ENCODE results near the gene THSD4.
"Not testable (repeated sequence)": the region's sequence is repeated elsewhere in the genome, so short reads cannot be mapped to it uniquely, and the experiment has no call there.

THSD4 gene

DNA sequence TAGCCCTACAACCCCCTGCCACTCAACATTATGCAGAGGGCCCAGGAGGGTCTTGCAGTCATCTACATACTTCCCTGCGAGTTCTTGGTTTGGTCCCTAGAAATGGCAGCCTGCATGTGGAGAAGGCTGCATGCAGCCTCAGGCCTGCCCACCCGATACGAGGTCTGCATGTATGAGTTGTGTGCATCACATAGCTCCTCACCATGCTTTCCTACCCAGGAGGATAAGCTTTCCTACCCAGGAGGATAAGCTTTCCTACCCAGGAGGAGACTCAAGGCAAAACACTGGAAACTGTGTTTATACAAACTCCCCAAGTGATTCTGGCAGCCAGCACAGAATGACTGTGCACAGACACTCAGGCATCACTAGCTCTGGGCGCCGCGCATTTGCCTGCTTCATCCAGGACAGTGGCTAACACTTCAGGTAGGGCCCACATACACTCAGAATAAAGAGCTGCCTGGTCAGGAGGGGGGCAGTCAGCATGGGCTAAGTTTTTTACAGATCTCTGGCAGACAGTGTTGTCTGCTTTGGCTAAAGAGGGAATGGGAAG, 187.7 kb downstream of the THSD4 start:
- DNase-seq, result no peak

DNA sequence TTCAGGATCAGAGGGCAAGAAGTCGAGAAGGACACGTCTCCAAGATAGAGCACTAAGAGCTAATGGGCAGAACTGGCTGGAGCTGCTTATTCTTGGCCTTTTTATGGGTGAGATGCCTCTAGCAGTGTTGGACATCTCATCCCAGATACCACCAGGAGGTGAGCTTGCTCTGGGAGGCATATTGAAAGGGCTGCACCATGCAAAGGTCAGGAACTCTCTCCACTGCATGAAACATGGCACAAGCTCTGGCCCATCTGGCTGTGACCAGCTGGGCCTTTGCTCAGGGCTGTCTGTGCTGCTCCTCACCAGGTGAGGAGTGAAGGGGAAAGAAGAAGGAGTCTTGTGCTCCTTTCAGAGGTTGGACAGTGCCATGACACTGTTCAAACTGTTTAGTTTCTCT, 188.7 kb downstream of the THSD4 start:
- DNase-seq, result no peak

DNA sequence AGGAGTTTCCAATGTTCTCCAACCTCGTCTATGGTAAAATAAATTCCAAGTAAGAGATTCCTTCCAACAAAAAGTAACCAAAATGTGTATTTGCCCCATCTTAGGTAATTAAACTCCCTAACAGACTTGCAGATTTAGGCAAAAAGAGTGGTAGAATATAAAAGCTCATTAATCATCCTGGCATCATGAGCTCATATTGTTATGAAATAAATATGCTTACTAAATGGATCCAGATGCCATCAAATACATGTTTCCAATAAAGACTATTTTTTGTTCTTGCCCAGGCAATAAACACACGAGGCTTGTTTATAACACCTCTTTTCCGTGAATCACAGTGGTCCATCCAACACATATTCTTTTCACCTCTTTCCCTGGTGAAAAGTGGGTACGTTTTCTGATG, 189.4 kb downstream of the THSD4 start:
- no peak for DNase-seq

GRCh38 chr15:71306538-71306937, 191.3 kb downstream of the THSD4 start:
- DNase-seq, result no peak

DNA sequence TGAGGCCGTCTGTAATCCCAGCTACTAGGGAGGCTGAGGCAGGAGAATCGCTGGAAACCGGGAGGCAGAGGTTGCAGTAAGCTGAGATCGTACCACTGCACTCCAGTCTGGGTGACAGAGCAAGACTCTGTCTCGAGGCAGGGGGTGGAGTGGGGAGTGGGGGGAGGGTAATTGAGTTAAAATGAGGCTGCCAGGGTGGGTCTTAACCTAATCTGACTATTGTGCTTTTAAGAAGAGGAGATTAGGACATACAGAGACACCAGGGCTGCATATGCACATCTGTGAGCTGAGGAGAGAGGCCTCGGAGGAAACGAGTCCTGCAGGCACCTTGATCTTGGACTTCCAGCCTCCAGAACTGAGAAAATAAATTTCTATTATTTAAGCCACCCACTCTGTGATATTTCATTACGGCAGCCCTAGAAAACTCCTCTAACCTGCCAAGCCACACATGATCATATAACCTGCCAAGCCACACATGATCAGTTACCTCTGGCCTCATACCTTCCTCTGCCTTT, 197.0 kb downstream of the THSD4 start:
- DNase-seq, result no peak

GRCh38 chr15:71312731-71313460, 197.6 kb downstream of the THSD4 start:
- no peak for DNase-seq

DNA sequence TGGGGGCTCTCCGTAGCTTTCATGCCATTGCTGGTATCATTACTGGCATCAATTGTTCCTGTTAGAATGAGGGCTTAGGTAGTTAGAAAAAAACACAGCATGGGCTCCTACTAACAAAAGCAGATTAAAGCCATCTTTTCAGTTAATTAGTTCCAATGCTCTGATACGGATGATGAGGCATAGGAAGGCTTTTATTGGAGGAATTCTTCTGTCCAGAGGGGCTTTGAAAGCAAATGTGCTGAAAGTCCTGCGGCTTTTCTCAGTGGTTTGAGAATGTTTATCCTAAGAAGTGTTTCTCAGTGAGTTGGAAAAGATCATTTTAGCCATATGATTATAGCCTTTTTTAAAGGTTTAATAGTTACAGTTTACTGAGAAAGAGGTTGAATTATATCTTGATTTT, 198.5 kb downstream of the THSD4 start:
- no peak for DNase-seq

GRCh38 chr15:71314956-71315537, 199.8 kb downstream of the THSD4 start:
- no peak for DNase-seq

GRCh38 chr15:71316911-71317310, 201.6 kb downstream of the THSD4 start:
- no peak for DNase-seq

GRCh38 chr15:71319424-71319823, 204.2 kb downstream of the THSD4 start:
- not testable (repeated sequence) for DNase-seq

DNA sequence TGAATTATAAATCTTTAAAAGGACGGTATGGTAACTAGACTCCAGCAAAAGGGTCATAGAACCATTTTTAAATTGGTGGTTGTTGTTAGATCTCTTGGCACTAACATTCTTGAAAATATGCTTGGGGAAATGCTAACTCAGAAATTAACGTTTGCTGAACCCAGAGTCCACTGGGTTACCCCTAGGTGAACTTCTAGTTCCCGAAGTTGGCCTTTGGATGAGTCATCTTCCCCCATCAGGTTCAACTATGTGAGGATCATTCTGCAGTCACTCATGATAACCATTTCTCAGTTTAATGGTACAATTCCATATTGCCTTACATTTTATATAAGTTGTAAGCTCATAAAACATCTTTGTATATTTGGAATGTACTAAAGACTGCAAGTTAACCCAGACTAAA, 204.7 kb downstream of the THSD4 start:
- no peak for DNase-seq

DNA sequence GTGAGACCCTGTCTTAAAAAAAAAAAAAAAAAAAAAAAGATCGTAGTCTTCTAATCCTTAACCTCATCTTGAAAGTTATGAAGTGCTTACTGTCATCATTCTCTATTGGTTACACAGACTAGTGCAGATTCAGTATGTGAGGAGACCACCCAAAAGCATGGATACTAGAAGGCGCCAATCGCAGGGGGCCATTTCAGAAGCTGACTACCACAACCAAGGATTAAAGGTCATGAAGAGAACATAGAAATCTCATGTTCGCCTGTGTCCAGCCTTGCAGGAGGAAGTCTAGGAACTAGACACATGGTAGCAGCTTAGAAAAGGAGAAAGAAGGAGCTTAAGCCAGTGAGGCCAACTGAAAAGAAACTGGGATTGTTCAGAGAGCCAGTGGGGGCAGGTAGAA, 207.8 kb downstream of the THSD4 start:
- no peak for DNase-seq

- no peak for DNase-seq
Observed at GRCh38 chr15:71323584-71323983, 208.3 kb downstream of the THSD4 start.

DNA sequence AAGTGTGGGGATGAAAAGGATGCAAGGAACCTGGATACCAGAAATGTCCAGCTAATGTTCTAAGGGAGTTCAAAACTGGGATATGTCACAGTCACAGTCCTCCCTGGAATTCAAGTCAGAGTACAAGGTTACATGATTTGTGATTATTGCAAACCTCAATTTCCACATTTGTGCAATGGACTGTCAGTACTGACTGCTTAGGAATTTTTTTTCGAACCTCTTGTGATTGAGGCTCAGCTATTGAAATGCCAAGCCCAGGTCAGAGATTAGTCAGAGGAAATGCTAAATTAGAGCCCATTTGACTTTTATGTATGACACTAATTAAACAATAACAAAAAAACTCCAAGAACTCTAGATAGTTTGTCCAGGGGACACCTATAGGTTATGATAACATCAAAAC, 210.2 kb downstream of the THSD4 start:
- no peak for DNase-seq

DNA sequence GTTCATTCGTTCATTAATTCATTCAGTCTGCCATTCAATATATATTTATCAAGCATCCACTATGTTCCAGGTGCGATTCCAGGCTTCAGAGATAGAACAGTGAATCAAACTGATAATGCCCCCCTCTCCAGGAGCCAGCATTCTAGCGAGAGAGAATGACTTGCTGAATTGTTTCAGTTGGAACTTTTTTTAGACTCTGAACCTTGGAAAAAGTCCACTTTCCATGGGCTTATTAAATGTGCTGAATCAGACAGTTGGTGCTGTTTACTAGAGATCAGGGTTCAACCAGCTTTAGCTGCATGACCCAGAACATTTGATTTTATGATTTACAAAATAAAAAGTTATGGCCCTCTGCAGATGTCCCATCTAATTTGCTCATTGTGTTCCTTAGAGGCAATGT, 213.2 kb downstream of the THSD4 start:
- no peak for DNase-seq

GRCh38 chr15:71329041-71329440, 213.8 kb downstream of the THSD4 start:
- no peak for DNase-seq

DNA sequence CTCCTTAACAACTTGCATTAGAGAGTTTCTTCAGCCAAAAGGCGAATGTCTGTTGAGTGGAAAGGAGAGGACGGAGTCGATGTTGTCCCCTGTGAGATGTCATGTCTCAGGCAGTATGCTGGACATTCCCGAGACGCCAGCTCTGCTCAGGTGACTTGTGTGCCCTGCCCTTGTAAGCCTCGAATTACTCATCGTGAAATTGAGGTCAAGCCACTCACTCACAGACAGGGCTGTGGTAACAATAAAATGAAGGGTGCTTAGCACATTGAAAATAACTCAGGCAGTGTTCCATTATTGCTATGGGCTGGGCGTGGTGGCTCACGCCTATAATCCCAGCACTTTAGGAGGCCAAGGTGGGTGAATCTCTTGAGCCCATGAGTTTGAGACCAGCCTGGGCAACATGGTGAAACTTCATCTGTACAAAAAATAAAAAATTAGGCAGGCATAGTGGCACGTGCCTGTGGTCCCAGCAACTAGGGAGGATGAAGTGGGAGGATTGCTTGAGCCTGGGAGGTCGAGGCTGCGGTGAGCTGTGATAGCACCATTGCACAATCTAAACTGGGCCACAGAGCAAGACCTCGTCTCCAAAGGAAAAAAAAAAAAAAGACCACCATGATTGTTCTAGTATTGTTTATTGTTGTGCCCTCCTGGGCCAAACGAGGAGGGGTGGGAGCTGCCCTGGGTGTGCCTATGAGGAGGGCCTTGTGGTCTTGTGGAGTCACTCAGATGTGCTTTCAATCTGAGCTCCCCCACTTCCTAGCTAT, 214.4 kb downstream of the THSD4 start:
- DNase-seq, result no peak

DNA sequence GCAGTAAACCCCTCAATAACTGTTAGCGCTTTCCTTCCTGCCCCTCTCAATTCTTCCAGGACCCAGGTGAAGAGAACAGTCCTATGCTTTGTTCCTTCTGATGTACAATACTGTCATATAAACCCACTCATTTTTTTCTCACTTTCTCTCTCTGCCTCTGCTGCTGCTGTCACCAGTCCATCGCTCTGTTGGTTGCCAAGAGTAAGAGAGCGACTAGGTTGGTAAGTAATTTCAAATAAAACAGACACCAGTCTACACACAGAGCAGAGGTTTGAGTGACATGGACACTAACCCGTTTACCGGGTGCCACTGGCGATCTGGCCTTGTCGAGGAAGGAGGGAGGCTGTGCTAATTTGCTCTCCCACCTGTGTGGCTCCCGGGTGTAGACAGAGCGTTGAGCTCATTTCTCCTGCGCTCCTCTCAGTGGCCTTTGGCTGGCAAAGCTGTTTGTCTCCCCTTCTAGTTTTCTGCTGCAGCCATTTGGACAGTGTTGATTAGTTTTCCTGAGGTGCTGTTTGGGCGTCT, 215.4 kb downstream of the THSD4 start:
- DNase-seq, result no peak

- DNase-seq, result no peak
Observed at GRCh38 chr15:71331173-71331572, 215.9 kb downstream of the THSD4 start.

DNA sequence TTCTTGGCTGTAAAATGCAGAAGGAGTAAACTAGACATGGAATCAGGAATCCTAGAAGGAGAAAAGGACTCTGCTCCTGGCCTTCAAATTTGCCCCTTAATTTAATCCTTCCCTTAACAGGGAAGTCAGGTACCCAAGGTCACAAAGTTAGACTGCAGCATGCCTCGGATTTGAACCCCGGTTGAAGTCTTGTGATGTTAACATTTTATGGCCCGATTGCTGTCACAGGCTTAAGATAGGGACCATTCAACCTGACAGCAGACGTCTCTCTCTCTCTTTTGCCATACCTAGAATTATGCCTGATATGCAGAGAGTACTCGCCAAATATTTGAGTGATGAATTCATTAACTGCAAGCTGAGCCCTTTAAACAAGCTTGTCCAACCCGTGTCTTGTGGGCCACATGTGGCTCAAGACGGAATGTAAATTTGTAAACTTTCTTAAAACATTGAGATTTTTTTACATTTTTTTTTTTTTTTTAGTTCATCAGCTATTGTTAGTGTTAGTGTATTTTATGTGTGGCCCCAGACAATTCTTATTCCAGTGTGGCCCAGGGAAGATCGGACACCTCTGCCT, 217.2 kb downstream of the THSD4 start:
- DNase-seq, result no peak

DNA sequence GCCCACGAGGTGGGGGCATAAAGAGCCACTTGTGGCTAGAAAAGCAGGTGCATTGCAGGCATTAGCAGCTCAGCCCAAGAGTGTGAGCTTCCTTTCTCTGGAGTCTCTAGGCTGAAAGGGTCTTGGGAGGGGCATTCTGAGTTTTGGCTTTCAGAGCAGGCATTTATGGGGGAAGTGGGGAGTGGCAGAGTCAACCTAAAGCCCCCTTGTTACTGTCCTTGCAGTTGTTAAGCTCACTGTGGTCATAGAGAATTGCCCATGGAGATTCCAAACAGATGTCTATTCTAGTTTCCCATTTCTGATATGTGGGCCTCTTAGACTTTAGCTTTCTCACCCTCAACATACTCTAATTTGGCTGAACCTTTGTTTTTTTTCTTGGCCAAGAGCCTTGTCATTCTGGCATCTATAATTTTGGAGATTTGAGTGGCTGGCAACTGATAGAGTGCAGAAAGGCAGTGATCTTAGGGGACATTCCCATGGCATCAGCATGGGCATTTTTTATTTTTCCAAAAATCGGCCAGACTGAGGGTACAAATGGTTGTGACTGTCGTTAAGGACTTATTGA, 217.9 kb downstream of the THSD4 start:
- no peak for DNase-seq

GRCh38 chr15:71333839-71334238, 218.6 kb downstream of the THSD4 start:
- DNase-seq, result no peak

GRCh38 chr15:71334434-71334833, 219.2 kb downstream of the THSD4 start:
- no peak for DNase-seq

Data from NCI-H69 (cell line).